ENCODE data around the gene RAMACL. TPM values are rescaled to one million over a fixed set of nuclear protein-coding genes. Genes with fewer than 3 reads are reported as not detected.

The RAMACL gene
- total and polyA plus RNA-seq, 10 donors: 0.23 to 6.9 (median 2.9) TPM

- no peak for TF ChIP-seq POLR2AphosphoS5 (IDR thresholded peaks at IDR 0.05)
- peaks cover 0 to 43% (median 5%) of the 10 kb centered on the region in 7 donors for H3K27me3 ChIP-seq (replicated peaks in 1 of 7)
- H3K36me3 ChIP-seq: no peaks in the 10 kb centered on the region
- H3K4me3 ChIP-seq: no peak overlapping the region
- 88 to 94% (median 91%) methylated on average over 11 of the region's 11 CpGs for WGBS, 5 donors
- no peak for DNase-seq
- H3K9me3 ChIP-seq: no peaks in the 10 kb centered on the region
- peak overlapping the region in 1 of 8 donors; percentile 86 for H3K27ac ChIP-seq
- peaks cover 10 to 76% (median 17%) of the 10 kb centered on the region in 6 donors for H3K4me1 ChIP-seq
- intact Hi-C loops (cut with DNase I; ENCODE audit: low total_unique reads): no loop called here
These were observed 46.3 kb upstream of the RAMACL start for GRCh38 chr6:166632731-166633130.

GRCh38 chr6:166630462-166630861, 44.0 kb upstream of the RAMACL start:
- Histone ChIP-seq H3K9me3 (no peaks in the 10 kb centered on the region), H3K4me1 (peaks cover 14 to 72% (median 28%) of the 10 kb centered on the region in 6 donors), H3K36me3 (no peaks in the 10 kb centered on the region), H3K4me3 (no peak overlapping the region), H3K27me3 (replicated peaks in 1 of 7) (peaks cover 0 to 52% (median 5%) of the 10 kb centered on the region in 7 donors), H3K27ac (peak overlapping the region in 4 of 8 donors; percentile 23 to 92 (median 68))
- intact Hi-C loops (cut with DNase I; ENCODE audit: low total_unique reads): no loop called here
- no peak for DNase-seq
- TF ChIP-seq POLR2AphosphoS5 (IDR thresholded peaks at IDR 0.05): peak in 2 of 3 donors; percentile 27 to 43
- no peak for TF ChIP-seq CTCF (IDR thresholded peaks at IDR 0.05 in 8 of 11, conservative IDR thresholded peaks at IDR 0.05 in 3 of 11)
- TF ChIP-seq POLR2A (IDR thresholded peaks at IDR 0.05): no peak
- WGBS, 5 donors: 52 to 69% (median 66%) methylated on average over 6 of the region's 6 CpGs

GRCh38 chr6:166629628-166630027, 43.1 kb upstream of the RAMACL start:
- Histone ChIP-seq H3K27ac (peak overlapping the region in 4 of 8 donors; percentile 86 to 92 (median 90)), H3K4me1 (peaks cover 14 to 72% (median 30%) of the 10 kb centered on the region in 6 donors), H3K36me3 (no peaks in the 10 kb centered on the region), H3K27me3 (replicated peaks in 1 of 7) (peaks cover 0 to 56% (median 5%) of the 10 kb centered on the region in 7 donors), H3K9me3 (no peaks in the 10 kb centered on the region), H3K4me3 (no peak overlapping the region)
- WGBS, 5 donors: 71 to 80% (median 76%) methylated on average over 5 of the region's 5 CpGs
- no peak for TF ChIP-seq POLR2A (IDR thresholded peaks at IDR 0.05)
- no peak for DNase-seq
- intact Hi-C loops (cut with DNase I; ENCODE audit: low total_unique reads): no loop called here

- Histone ChIP-seq H3K36me3 (no peaks in the 10 kb centered on the region), H3K4me1 (peaks cover 14 to 72% (median 34%) of the 10 kb centered on the region in 6 donors), H3K27me3 (replicated peaks in 1 of 7) (peaks cover 0 to 56% (median 5%) of the 10 kb centered on the region in 7 donors), H3K4me3 (peak overlapping the region; percentile 17 to 96 (median 74)), H3K27ac (peak overlapping the region; percentile 73 to 92 (median 90)), H3K9me3 (no peaks in the 10 kb centered on the region)
- peak; percentile 81 to 87 (median 85) for TF ChIP-seq POLR2AphosphoS5 (IDR thresholded peaks at IDR 0.05)
- TF ChIP-seq CTCF (IDR thresholded peaks at IDR 0.05 in 8 of 11, conservative IDR thresholded peaks at IDR 0.05 in 3 of 11): peak in 1 of 11 experiments; percentile 3
- no peak for TF ChIP-seq POLR2A (IDR thresholded peaks at IDR 0.05)
- intact Hi-C loops (cut with DNase I; ENCODE audit: low total_unique reads): no loop called here
- 0 to 3% (median 1%) methylated on average over 51 to 61 of the region's 61 CpGs for WGBS, 5 donors
- peak; percentile 95 for DNase-seq
These were observed 41.7 kb upstream of the RAMACL start for GRCh38 chr6:166627875-166628801.
